ENCODE results near the gene RAP1A.

Gene RAP1A

GRCh38 chr1:111619635-111620440, at the start of gene RAP1A:
Gene RAP1A (plus strand): TSS chr1:111619789. CDS start chr1:111691361, 71,572 bp downstream.
- Mint-ChIP-seq H3K27me3 (ENCODE audit: low read depth) (no peaks in the 10 kb centered on the region), H3K27ac (peak within 1 kb of the TSS; percentile 94), H3K4me3 (peak within 1 kb of the TSS; percentile 100), H3K4me1 (ENCODE audit: low read depth) (peaks cover 63% of the 10 kb centered on the region), H3K36me3 (ENCODE audit: low read depth) (peaks cover 42% of the 10 kb centered on the region), H3K9me3 (no peaks in the 10 kb centered on the region)

DNA sequence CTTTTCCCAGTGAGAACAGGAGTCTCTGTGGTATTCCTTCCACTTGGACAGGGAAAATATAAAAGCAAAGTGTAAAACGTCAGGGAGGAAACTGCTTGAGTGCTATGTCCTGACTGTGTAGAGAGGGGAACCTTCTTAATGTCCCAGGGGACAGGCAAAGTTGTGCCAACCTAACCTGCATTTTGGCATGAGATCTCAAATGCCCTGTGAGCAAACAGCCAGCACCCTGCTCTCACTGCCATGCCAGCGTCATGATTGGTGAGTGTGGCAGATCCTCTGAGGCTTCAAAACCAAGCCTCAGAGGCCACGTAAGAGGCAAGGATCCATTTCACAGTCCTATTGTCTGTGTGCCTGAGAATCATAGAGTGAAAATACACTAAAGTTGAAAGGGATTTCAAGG, 49.7 kb upstream of the RAP1A start:
- Mint-ChIP-seq H3K27me3 (ENCODE audit: low read depth) (no peaks in the 10 kb centered on the region), H3K27ac (no peak overlapping the region), H3K9me3 (no peaks in the 10 kb centered on the region), H3K4me1 (ENCODE audit: low read depth) (peaks cover 18% of the 10 kb centered on the region), H3K36me3 (ENCODE audit: low read depth) (no peaks in the 10 kb centered on the region), H3K4me3 (no peak overlapping the region)

DNA sequence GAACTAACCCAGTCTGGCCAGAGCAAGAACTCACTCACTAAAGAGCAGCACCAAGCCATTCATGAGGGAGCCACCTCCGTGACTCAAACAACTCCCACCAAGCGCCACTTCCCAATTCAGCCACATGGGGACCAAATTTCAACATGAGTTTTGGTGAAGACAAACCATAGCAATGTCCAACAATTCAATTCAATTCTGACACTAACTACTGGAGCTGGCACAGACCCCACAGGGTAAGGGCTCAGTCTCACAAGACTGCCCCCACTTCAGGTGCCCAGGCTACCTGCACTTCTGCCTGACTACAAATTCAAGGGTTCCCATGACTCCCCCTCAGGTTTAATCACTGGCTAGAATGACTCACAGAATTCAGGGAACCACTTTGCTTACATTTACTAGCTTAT, 48.8 kb upstream of the RAP1A start:
- Mint-ChIP-seq H3K9me3 (no peaks in the 10 kb centered on the region), H3K4me3 (no peak overlapping the region), H3K4me1 (ENCODE audit: low read depth) (peaks cover 18% of the 10 kb centered on the region), H3K27ac (no peak overlapping the region), H3K27me3 (ENCODE audit: low read depth) (no peaks in the 10 kb centered on the region), H3K36me3 (ENCODE audit: low read depth) (no peaks in the 10 kb centered on the region)

GRCh38 chr1:111571239-111571638, 48.4 kb upstream of the RAP1A start:
- Mint-ChIP-seq H3K4me3 (no peak overlapping the region), H3K36me3 (ENCODE audit: low read depth) (no peaks in the 10 kb centered on the region), H3K4me1 (ENCODE audit: low read depth) (peaks cover 18% of the 10 kb centered on the region), H3K27ac (no peak overlapping the region), H3K9me3 (no peaks in the 10 kb centered on the region), H3K27me3 (ENCODE audit: low read depth) (no peaks in the 10 kb centered on the region)

- Mint-ChIP-seq H3K27ac (no peak overlapping the region), H3K9me3 (no peaks in the 10 kb centered on the region), H3K4me1 (ENCODE audit: low read depth) (peaks cover 18% of the 10 kb centered on the region), H3K36me3 (ENCODE audit: low read depth) (no peaks in the 10 kb centered on the region), H3K27me3 (ENCODE audit: low read depth) (no peaks in the 10 kb centered on the region), H3K4me3 (no peak overlapping the region)
Measured at GRCh38 chr1:111571987-111572386, 47.6 kb upstream of the RAP1A start.

DNA sequence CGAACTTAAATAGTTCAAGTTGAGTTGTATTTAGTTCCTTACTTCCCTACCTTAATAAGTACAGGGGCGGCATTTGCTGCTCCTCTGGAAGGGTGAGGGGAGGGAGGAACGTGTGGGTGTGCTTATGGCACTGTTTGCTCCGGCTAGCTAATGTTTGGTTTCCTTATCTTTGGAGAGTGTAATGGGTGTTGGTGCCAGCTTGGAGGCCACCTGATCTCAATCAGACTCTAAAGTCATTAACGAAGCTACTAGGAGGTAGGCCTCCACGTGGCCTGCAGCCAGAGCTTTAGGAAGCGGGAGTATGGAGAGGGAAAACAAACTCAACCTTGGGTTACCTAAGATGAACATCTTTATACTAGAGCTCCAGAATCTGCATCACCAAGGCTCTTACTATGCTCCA, 43.0 kb upstream of the RAP1A start:
- H3K9me3 Mint-ChIP-seq = no peaks in the 10 kb centered on the region
- H3K36me3 Mint-ChIP-seq (ENCODE audit: low read depth) = no peaks in the 10 kb centered on the region
- H3K27me3 Mint-ChIP-seq (ENCODE audit: low read depth) = no peaks in the 10 kb centered on the region
- no peak overlapping the region for H3K4me3 Mint-ChIP-seq
- H3K4me1 Mint-ChIP-seq (ENCODE audit: low read depth) = peaks cover 7% of the 10 kb centered on the region
- no peak overlapping the region for H3K27ac Mint-ChIP-seq

DNA sequence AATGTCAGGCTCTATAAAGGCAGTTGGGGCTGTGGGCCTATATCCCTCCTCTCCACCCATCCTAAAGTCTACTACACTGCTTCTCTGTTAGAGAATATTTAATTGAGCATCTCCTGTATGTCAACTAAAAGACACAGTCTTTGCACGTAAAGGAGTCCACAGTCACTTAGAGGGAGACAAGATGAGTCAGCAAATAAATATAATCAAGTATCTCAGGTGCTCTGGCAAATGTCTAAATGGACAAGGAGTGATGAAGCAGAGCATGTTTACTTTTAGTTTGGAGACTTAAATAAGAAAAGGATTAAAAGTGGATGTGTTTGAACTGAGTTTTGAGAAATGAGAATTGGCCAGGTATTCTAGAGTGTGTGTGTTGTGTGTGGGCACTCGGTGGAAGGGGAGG, 41.8 kb upstream of the RAP1A start:
- Mint-ChIP-seq H3K4me1 (ENCODE audit: low read depth) (peaks cover 6% of the 10 kb centered on the region), H3K27me3 (ENCODE audit: low read depth) (no peaks in the 10 kb centered on the region), H3K4me3 (no peak overlapping the region), H3K36me3 (ENCODE audit: low read depth) (peaks cover 2% of the 10 kb centered on the region), H3K9me3 (no peaks in the 10 kb centered on the region), H3K27ac (no peak overlapping the region)

GRCh38 chr1:111581166-111581565, 38.4 kb upstream of the RAP1A start:
- Mint-ChIP-seq H3K4me1 (ENCODE audit: low read depth) (peaks cover 6% of the 10 kb centered on the region), H3K4me3 (no peak overlapping the region), H3K27me3 (ENCODE audit: low read depth) (no peaks in the 10 kb centered on the region), H3K36me3 (ENCODE audit: low read depth) (peaks cover 2% of the 10 kb centered on the region), H3K27ac (no peak overlapping the region), H3K9me3 (no peaks in the 10 kb centered on the region)

GRCh38 chr1:111582016-111582415, 37.6 kb upstream of the RAP1A start:
- Mint-ChIP-seq H3K9me3 (no peaks in the 10 kb centered on the region), H3K36me3 (ENCODE audit: low read depth) (peaks cover 2% of the 10 kb centered on the region), H3K27me3 (ENCODE audit: low read depth) (no peaks in the 10 kb centered on the region), H3K4me1 (ENCODE audit: low read depth) (peaks cover 10% of the 10 kb centered on the region), H3K27ac (no peak overlapping the region), H3K4me3 (no peak overlapping the region)

- no peaks in the 10 kb centered on the region for H3K9me3 Mint-ChIP-seq
- H3K27ac Mint-ChIP-seq = no peak overlapping the region
- peaks cover 9% of the 10 kb centered on the region for H3K4me1 Mint-ChIP-seq (ENCODE audit: low read depth)
- no peak overlapping the region for H3K4me3 Mint-ChIP-seq
- peaks cover 2% of the 10 kb centered on the region for H3K36me3 Mint-ChIP-seq (ENCODE audit: low read depth)
- no peaks in the 10 kb centered on the region for H3K27me3 Mint-ChIP-seq (ENCODE audit: low read depth)
Measured at GRCh38 chr1:111582644-111583618, 36.7 kb upstream of the RAP1A start.

- H3K36me3 Mint-ChIP-seq (ENCODE audit: low read depth) = peaks cover 2% of the 10 kb centered on the region
- H3K27me3 Mint-ChIP-seq (ENCODE audit: low read depth) = no peaks in the 10 kb centered on the region
- H3K9me3 Mint-ChIP-seq = no peaks in the 10 kb centered on the region
- H3K27ac Mint-ChIP-seq = no peak overlapping the region
- peaks cover 9% of the 10 kb centered on the region for H3K4me1 Mint-ChIP-seq (ENCODE audit: low read depth)
- H3K4me3 Mint-ChIP-seq = no peak overlapping the region
Measured at GRCh38 chr1:111585447-111586086, 34.0 kb upstream of the RAP1A start.

GRCh38 chr1:111586112-111586511, 33.5 kb upstream of the RAP1A start:
- H3K27me3 Mint-ChIP-seq (ENCODE audit: low read depth) = no peaks in the 10 kb centered on the region
- no peak overlapping the region for H3K4me3 Mint-ChIP-seq
- H3K9me3 Mint-ChIP-seq = no peaks in the 10 kb centered on the region
- H3K4me1 Mint-ChIP-seq (ENCODE audit: low read depth) = peaks cover 9% of the 10 kb centered on the region
- no peak overlapping the region for H3K27ac Mint-ChIP-seq
- H3K36me3 Mint-ChIP-seq (ENCODE audit: low read depth) = peaks cover 2% of the 10 kb centered on the region

GRCh38 chr1:111587509-111588174, 31.9 kb upstream of the RAP1A start:
- Mint-ChIP-seq H3K9me3 (no peaks in the 10 kb centered on the region), H3K4me3 (no peak overlapping the region), H3K27me3 (ENCODE audit: low read depth) (no peaks in the 10 kb centered on the region), H3K4me1 (ENCODE audit: low read depth) (peaks cover 22% of the 10 kb centered on the region), H3K27ac (no peak overlapping the region), H3K36me3 (ENCODE audit: low read depth) (peaks cover under 1% of the 10 kb centered on the region)

GRCh38 chr1:111591937-111592336, 27.7 kb upstream of the RAP1A start:
- Mint-ChIP-seq H3K4me3 (no peak overlapping the region), H3K4me1 (ENCODE audit: low read depth) (peaks cover 54% of the 10 kb centered on the region), H3K27me3 (ENCODE audit: low read depth) (no peaks in the 10 kb centered on the region), H3K27ac (peak overlapping the region; percentile 89), H3K36me3 (ENCODE audit: low read depth) (peaks cover 9% of the 10 kb centered on the region), H3K9me3 (no peaks in the 10 kb centered on the region)
